ENCODE measurements around the gene BOK.
"Not testable (repeated sequence)": the region's sequence is repeated elsewhere in the genome, so short reads cannot be mapped to it uniquely, and the experiment has no call there.

Gene BOK, protein sequence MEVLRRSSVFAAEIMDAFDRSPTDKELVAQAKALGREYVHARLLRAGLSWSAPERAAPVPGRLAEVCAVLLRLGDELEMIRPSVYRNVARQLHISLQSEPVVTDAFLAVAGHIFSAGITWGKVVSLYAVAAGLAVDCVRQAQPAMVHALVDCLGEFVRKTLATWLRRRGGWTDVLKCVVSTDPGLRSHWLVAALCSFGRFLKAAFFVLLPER

DNA sequence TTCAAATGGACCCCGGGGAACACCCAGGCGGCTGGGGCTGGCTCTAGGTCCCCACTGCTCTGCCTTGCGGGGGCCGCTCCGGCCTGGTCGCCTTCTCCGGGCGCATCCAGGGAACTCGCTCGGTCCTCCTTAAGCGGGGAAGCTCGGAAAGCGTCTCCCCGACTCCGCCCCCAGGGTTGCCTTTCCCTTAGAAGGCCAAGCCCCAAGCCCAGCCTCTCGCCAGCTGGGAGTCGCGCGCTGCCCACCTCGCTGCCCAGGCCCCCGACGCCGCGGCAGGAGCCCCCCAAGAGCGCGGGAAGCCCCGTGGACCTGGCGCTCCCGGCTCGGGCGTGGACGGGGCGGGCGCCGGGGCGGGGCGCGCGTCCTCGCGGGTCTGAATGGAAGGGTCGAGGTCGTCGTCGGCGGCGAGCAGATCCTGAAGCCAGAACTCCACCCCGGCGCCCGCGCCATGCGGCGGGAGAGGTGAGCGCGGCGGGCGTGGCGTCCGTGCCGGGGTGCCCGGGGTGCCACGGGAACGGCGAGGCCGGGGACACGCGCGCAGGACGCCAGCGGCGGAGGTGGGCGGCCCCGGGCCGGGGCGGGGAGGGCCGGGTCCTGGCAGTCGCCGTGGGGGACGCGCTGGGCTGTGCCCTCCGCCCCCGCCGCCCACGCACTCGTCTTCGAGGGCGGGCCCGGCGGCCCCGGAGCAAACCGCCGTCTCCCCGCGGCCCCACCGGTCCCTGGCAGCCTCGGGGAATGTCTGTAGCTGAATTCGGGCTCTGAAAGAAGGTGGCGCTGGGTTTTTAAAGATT lies at the start of gene BOK:
Gene BOK, plus strand, starts transcription at position 214 of the 791 bp plus-strand sequence. CDS start 739 bp downstream, outside the sequence.
- peak; percentile 42 for DNase-seq

DNA sequence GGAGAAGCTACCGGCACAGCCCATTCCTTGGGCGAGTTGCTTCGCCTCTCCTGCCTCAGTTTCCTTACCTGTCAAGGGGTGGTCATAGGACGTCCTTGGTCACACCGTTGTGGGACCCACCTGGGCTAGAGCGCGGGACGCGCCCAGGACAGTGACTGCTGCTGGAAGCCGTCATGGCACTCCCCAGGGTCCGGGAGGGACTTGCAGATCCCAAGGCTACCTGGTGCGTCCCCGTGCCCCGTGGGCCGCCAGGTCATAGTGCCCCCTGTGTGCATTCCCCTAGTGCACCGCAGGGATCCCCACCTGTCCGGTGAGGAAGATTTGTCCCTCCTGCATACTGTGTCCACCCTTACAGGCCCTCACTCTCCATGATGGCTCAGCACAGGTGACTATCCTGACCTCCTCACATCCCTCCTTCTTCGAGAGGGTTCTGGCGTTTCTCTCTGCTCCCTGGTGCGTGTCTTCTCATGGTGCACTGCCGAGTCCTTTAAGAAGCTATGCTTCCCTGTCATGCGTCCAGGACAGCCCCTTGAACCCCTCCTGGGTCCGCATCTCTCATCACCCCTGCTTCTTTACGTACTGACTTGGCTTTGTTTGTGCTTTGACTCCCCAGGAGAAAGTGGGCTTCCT lies 49.3 kb upstream of the BOK start:
- DNase-seq: no peak

DNA sequence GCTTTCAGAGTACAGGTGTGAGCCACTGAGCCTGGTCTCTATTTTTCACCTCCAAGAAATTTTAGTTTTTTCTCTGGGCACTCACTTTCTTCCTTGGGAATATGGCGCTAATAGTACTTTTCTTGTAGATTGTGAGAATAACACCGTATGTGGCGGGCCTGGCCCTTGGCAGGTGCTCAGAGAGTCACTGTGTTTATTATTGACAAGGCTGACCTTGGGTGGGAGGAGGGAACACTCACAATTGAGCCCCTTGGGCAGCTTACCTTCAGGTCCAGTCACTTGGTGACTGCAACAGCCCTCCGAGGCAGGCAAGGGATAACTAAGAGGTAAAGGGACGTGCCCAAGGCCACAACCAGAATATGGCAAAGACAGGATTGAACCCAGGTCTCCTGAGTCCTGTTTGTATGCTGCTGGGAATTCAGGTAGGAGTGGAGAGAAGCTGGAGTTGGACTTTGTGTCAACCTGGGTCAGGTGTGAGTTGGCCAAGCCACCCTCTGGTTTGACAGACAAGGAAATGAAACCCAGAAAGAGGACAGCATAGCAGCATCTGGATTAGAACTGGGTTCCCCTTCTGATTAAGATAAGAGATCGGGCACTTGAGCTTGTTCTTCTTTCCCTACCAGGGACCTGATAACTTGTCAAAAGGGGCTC lies 47.3 kb upstream of the BOK start:
- no peak for DNase-seq

DNA sequence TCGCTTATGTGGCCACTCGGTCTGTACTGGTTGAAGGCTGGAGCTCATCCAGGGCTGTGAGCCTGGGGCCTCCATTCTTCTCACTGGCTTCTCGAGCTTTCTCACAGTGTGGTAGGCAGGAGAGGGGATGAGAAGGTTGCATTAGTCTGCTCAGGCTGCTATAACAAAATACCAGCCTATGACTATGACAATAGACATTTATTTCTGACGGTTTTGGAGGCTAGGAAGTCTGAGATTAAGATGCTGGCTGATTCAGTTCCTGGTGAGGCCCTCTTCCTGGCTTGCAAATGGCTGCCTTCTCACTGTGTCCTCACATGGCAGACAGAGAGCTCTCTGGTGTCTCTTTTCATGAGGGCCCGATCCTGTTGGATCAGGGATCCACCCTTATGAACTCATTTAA lies 44.0 kb upstream of the BOK start:
- no peak for DNase-seq

DNA sequence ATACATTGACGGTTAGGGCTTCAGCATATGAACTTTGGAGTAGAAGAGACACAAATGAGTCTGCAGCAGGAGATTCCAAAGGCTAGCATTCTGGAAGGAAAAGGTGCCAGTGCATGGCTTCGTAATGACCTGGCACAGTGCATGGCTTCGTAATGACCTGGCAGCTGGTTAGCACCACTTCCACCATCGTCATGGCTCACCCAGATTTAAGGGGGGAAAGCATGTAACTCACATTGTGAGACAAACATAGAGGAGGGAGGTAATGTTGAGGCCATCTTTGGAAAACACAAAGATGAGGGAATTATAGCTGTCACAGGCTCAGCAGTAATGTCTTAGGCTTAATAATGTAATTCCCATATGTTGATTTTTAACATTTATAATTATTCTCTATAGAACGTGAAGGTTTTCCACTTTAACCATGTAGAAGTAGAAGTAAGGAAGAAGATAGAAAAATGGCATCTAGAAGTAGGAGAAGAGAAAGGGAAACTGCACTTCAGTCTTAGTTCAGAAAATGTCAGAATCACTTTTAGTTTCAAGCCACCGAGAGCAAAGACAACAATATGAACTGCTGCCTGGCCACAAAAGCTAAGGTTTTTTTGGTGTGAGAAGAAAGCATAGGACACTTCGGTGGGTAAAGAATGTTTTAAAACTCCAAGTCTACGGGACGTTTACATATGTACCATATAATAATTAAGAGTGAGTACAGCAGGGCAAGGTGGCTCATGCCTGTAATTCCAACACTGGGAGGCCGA lies 43.4 kb upstream of the BOK start:
- DNase-seq: no peak

DNA sequence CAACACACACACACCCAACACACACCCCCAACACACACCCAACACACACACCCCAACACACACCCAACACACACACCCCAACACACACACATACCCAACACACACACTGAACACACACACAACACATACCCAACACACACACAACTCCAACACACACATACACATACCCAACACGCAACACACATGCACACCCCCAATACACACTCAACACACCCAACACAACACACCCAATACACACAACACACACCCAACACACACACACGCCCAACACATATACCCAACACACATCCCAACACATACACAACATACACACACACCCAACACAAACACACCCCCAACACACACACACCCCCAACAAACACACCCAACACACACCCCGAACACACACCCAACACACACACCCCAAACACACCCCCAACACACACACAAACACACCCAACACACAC lies 42.0 kb upstream of the BOK start:
- no peak for DNase-seq

DNA sequence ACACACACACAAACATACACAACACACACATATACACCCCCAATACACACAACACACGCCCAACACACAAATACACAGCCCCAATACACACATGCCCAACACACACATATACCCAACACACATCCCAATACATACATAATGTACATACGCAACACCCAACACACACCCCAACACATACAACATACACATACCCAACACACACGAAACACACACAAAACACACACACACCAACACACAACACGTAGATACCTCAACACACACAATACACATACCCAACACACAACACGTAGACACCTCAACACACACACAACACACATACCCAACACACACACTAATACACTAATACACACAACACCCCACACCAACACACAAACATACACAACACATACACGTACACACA lies 41.2 kb upstream of the BOK start:
- no peak for DNase-seq

DNA sequence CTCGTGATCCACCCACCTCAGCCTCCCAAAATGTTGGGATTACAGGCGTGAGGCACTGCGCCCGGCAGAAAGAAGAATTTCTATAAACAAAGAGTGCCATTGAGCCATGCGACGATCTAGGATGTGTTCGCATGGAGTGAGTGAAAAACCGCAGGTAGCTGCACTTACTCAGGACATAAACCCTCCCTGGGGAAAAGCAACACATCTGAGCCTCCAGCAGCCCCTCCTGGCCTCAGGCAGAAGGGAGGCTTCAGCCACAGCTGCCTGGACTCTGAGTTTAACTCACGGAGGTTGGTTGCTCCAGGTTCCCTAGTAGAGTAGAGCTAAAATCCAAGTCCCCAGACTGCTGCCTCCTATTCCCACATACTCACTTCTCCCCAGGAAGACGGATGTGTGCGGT lies 38.9 kb upstream of the BOK start:
- DNase-seq: peak; percentile 61

DNA sequence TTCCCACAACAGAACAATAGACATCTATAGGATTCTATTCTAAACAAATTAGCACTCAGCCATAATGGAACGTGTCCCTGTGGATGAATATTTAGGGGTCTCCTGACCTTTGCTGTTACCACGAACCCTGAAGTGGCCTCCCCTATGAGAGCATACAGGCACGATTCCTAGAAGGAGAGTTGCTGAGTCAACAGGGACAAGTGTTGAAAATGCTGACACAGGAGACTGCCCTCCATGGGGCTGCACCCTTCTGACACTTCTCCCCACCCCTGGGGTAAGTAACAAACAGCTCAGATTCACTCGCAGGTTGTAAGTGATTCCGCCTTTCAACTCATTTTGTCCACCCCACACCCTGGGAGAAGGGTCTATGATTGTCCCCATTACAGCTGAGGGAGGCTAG lies 36.1 kb upstream of the BOK start:
- DNase-seq: no peak

DNA sequence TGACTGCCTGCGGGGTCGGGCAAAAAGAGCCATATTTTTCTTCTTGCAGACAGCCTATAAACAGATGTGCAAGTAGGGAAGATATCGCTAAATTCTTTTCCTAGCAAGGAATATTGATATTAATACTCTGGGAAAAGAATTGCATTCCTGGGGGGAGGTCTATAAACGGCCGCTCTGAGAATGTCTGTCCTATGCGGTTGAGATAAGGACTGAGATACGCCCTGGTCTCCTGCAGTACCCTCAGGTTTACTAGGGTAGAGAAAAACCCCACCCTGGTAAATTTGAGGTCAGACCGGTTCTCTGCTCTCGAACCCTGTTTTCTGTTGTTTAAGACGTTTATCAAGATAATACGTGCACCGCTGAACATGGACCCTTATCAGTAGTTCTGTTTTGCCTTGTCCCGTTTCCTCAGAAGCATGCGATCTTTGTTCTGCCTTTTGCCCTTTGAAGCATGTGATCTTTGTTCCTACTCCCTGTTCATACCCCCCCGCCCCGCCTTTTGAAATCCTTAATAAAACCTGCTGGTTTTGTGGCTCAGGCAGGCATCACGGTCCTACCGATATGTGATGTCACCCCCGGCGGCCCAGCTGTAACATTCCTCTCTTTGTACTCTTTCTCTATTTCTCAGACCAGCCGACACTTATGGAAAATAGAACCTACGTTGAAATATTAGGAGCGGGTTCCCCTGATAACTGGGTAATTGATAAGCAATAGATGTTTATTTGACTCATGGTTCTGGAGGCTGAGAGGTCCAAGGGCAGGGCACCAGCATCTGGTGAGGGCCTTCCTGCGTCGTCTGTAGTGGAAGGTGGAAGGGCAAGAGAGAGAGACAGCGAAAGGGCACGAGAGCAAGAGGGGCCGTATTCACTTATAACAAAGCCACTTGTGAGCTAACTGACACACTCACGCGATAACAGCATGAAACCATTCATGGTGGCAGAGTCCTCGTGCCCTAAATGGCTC lies 32.4 kb upstream of the BOK start:
- DNase-seq: not testable (repeated sequence)

DNA sequence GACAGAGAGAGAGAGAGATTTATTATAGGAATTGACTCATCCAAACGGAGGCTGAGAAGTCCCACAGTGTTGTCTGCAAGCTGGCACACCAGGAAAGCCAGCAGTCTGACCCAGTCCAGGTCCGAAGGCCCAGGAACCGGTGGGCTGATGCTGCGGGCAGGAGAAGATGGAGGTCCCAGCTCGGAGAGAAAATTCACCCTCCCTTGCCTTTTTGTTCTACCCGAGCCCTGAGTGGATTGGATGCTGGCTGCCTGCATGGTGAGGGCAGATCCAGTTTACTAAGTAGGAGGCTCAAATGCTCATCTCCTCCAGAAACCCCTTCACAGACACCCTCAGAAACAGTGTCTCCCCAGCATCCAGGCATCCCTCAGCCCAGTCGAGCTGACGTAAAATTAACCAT lies 28.0 kb upstream of the BOK start:
- no peak for DNase-seq

DNA sequence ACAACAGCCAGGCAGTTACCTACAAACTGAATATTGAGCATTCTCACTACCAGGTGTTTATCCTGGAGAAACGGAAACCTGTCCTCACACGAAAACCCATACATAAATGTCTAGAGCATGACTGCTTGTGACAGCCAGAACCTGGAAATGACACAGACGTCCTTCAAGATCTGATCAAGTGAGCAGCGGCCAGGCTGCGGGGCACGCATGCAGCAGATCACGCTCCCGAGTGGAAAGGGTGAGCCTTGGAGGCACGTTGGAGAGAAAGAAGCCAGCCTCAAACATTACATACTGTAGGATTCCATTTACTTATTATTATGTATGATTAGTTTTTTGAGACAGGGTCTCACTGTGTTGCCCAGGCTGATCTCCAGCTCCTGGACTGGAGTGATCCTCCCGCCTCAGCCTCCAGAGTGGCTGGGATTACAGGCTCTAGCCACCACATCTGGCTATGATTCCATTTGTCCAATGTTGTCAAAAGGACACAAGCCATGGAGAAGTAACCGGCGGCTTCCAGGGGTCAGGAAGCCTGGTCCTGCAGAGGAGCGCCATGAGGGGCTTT lies 27.3 kb upstream of the BOK start:
- DNase-seq: no peak

DNA sequence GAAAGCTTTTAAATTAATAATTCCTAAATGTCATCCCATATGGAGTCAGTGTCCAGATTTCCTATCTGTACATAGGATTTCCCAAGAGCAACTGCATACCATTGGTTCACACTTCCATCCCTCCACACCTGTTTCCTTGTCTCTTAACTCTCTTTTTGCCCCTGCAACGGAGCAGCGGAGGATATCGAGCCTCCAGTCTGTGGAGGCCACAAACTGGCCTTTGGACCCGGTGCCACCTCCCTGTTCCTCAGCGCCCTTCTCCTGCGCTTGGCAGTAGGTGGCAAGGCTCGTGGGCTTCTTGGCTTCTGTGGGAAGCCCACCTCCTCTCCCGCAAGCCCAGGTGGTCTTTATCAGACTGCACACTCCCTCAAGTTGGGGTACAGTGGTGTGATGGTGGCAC lies 26.4 kb upstream of the BOK start:
- no peak for DNase-seq

DNA sequence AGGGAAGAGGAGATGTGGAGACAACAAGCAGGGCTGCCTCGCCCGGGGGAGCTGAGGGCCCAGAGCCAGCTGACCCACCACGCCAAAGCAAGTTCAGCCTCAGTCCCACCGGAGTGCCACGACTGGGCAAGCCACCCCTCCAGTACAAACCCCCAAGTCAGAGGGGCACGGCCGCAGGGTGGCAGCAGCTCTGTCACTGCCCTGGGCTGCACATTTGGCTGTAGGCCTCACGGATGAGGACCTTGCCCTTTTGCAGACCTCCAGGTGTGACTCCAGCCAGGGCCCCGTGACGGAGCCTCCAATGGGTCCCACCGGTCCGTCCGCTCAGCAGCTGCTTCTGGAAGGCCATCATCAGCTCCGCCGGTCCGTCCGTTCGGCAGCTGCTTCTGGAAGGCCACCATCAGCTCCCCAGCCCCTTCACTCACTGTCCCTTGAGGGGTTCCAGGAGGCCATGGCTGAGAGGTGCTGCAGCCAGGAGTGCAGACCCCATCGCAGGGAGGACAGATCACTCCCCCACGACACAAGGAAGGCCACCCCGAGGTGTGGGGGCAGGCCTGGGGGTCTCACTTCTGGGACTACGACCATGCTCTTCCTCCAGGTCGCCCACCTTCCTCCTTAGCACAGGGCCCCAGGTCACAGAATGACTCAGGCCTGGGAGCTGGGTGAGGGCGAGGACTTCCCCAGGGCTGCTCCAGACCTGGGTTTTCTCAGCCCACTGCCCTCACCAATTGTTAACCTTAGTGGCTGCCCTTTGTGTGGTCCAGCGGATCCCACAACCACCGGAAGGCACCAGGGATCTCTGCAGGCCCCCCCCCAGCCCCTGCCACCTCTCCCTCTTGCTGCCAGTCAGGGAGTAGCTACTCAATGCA lies 25.6 kb upstream of the BOK start:
- no peak for DNase-seq

DNA sequence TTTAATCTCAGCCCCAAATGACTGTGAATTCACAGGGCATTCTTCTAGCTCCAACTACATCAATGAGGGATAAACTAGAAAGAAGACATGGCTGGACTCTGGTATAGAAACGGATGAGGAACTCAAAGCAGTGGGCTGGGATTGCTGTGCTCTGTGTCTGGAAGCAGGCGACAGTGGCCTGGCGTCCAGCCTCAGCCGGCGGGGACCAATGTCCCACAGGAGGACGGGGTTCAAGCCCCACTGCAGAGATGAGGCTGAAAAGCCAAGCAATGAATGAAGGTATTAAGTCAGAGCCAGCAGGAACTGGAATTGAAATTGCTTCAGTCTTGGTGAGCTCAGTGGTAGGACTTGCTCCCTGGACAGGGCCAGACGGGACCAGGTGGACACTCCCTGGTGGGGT lies 24.3 kb upstream of the BOK start:
- DNase-seq: no peak

DNA sequence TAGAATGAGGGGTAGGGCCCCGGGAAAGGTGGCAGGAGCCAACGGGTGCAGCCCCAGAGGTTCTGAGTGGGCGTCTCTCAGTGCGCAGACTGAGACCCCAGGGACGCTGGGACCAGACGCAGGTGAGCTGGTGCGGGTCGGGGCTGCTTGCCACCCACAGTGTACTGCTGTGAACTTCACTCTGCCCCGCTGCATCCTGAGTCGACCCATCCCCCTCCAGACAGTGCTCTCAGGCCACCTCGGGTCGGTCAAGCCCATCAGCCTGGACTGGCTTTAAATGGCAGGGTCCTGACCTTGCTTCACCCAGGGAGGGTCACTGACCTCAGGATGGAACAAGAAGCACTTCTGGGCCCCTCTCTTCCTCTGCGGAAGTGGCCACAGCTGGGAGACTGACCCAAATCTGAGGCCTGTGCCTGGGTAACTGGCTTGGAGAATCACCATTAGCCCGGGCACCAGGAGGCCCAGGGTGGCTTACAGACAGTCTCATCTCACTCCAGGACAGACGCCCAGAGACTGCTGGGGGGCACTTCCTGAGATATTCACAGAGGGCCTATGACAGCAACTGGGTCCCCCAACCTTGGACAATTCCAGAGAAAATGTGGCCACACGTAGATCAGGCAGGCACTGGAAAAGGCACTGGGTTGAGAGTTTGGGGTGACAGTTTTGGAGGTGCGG lies 23.7 kb upstream of the BOK start:
- no peak for DNase-seq

DNA sequence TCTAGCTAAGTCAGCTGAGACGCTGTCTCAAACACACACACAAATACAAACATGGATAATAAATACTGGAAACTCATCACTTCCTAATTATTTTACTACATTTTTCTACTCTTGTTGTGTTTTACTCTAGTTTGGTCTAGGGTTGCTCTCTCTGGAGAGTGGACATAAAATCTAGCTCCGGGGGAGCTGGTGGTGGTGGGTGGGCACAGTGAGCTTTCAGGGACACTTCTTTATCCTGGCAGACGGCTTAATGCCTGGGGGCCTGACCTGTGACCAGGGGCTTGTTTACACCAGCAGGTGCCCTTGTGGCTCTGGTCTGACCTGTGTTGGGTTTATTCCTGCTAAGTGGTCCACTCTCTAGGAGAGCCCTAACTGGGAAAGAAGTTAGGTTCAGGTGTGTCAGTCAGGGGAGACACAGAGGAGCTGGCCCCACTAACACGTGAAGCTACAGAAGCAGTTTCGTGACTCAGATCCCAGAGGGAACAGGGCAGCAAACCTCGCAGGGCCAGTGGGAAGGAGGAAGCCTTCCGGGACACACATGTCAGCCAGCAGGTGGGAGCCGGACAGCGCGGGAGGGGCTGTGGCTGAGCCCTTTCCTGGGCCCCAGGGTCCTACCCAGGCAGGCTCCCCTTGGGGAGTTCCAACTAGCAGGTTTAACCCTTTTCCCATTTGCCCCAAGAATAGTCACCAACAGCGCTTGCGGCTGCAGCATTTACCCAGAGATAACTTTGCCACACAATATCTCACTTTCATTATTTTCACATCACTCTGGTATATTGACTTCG lies 22.5 kb upstream of the BOK start:
- peak; percentile 4 for DNase-seq

DNA sequence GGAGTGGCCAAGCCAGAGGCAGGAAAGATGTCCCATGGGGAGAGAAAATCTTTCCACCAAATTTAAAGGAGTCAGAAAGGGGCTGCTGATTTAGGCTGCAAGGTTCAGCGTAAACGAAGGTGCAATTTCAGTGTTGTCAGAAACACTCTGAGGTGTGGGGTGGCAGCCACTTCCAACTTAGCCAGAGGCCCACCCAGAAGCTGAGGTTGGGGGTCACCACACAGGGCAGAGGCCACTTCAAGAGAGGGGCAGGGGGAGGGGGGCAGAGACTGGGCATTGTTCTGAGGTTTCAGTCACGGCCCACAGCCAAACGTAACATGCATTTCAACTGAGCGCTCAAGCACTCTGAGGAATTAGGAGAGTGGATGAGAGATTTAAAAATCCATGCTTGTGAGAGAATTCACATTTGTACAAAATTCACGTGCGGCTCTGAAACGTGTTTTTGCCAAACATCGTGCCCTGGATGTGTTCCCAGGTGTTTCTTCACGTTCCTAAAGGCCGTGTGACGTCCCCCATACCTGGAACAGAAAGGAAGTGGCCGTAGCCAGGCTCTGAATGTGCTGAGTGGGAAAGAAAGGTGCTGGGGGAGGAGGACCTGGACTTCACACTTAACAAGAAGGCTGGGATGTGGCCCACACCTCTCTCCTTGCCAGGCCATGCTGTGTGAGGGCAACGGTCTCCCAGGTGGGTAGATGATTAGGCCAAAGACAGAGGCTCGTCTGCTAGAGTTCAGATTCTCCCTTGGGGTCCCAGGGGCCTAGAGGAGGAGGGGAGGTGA lies 19.5 kb upstream of the BOK start:
- no peak for DNase-seq

All from NCI-H69 (cell line).